Neural cell (in vitro differentiated cells): ENCODE measurements around the gene TP53TG3E. TPM values are rescaled to one million over a fixed set of nuclear protein-coding genes. Genes with fewer than 3 reads are reported as not detected.
"Not testable (repeated sequence)": the region's sequence is repeated elsewhere in the genome, so short reads cannot be mapped to it uniquely, and the experiment has no call there.

ENCODE experiments used
- H2AFZ ChIP-seq: fragments of 200-600, 300-800 bp; sonication (generic), shearing (Covaris generic); 2 replicates; pipeline ENCODE4 v1.6.0; 2014; ENCODE audit warnings: low read depth, mild to moderate bottlenecking, antibody characterized with exemption, low read length, moderate library complexity
- H3F3A ChIP-seq: fragments of 200-600 bp; shearing (Covaris generic); 2 replicates; pipeline ENCODE4 v1.6.1; 2016; ENCODE audit warnings: mild to moderate bottlenecking, moderate library complexity, mixed read lengths, antibody characterized with exemption, low read length; ENCODE audit not compliant: insufficient read depth, poor library complexity, severe bottlenecking
- H3K27ac ChIP-seq: fragments of 200-600, 300-800 bp; sonication (generic), shearing (Covaris generic); 2 replicates; pipeline ENCODE4 v1.5.1; 2014; ENCODE audit warnings: mild to moderate bottlenecking, low read length, moderate library complexity
- H3K27me3 ChIP-seq: fragments of 300-800, 200-600 bp; sonication (generic), shearing (Covaris generic); 2 replicates; pipeline ENCODE4 v1.6.0; 2014; ENCODE audit warnings: mild to moderate bottlenecking, low read depth, low read length, moderate library complexity; ENCODE audit not compliant: insufficient read depth
- H3K36me3 ChIP-seq: fragments of 300-800, 200-600 bp; sonication (generic), shearing (Covaris generic); 2 replicates; pipeline ENCODE4 v1.5.1; 2014; ENCODE audit warnings: mild to moderate bottlenecking, antibody characterized with exemption, low read length, moderate library complexity; ENCODE audit not compliant: insufficient read depth
- H3K4me2 ChIP-seq: fragments of 300-800, 200-600 bp; sonication (generic), shearing (Covaris generic); 2 replicates; pipeline ENCODE4 v1.6.0; 2014; ENCODE audit warnings: mild to moderate bottlenecking, low read length
- H3K4me3 ChIP-seq: fragments of 300-800, 200-600 bp; sonication (generic), shearing (Covaris generic); 2 replicates; pipeline ENCODE4 v1.5.1; 2014; ENCODE audit warnings: mild to moderate bottlenecking, low read length, moderate library complexity
- H3K79me2 ChIP-seq: fragments of 200-600 bp; shearing (Covaris generic); replicated peaks from 2 replicates; pipeline ENCODE4 v1.6.0; 2014; ENCODE audit warnings: mild to moderate bottlenecking, low read length, moderate library complexity; ENCODE audit not compliant: insufficient read depth
- H3K9ac ChIP-seq: fragments of 300-800, 200-600 bp; sonication (generic), shearing (Covaris generic); 2 replicates; pipeline ENCODE4 v1.6.1; 2016; ENCODE audit warnings: mild to moderate bottlenecking, low read length, mixed read lengths
- H3K9me2 ChIP-seq: fragments of 200-600 bp; shearing (Covaris generic); 2 replicates; pipeline ENCODE4 v1.6.1; 2016; ENCODE audit warnings: mild to moderate bottlenecking, low read length, mixed read lengths; ENCODE audit not compliant: insufficient read depth
- H3K9me3 ChIP-seq: fragments of 200-600, 300-800 bp; sonication (generic), shearing (Covaris generic); 2 replicates; pipeline ENCODE4 v1.6.1; 2016; ENCODE audit warnings: mild to moderate bottlenecking, mixed run types, low read length, moderate library complexity, mixed read lengths
- H4K20me1 ChIP-seq: fragments of 200-600 bp; shearing (Covaris generic); 2 replicates; pipeline ENCODE4 v1.6.1; 2016; ENCODE audit warnings: mild to moderate bottlenecking, mixed run types; ENCODE audit not compliant: insufficient read depth
- polyA minus RNA-seq: library from RNA; depleted of rRNA, polyadenylated mRNA; stranded (reverse); fragments of >200 nt; gene quantifications from 2 replicates; pipeline ENCODE4 v1.2.3, GENCODE V29; 2014
- polyA plus RNA-seq: library from polyadenylated mRNA; depleted of rRNA; stranded (reverse); fragments of >200 nt; gene quantifications from 2 replicates; pipeline ENCODE4 v1.2.3, GENCODE V29; 2014
- small RNA-seq, 3 experiments: library from RNA; depleted of rRNA; stranded (forward); fragments of <200 nt; gene quantifications; one replicate each; pipeline ENCODE3, GENCODE V24; 2012

Gene TP53TG3E, protein sequence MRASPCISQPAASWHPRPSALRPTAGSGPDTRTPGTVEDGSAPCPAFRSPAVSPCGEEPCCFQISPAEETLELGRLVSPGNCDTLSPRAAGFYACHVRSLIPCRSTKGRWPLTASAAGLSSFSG
- polyA plus RNA-seq: not detected in 2 replicates
- not detected in 2 replicates for polyA minus RNA-seq

DNA sequence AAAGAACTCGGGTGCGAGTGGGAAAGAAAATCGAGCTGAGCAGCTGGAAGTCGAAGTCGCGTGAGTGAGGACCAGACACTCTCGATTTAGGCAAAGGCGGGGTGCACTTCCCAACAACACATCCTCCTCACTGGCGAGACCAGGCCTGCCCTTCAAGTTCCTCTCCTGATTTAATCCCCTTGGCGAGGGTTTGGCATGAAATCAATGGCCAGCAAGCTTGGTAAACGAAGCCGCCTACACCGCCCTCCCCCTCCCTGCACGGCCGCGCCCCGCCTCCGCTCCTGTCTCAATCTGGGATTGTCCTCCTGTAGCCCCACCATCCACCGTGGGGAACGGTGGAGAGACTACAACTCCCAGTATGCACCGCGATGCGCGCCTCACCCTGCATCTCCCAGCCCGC is at the start of gene TP53TG3E:
Gene TP53TG3E, plus strand, starts transcription at position 301 of the 400 bp plus-strand sequence. Its CDS starts 68 bp downstream, at position 369.
- H3K9me3 ChIP-seq, H3K79me2 ChIP-seq, H3K9ac ChIP-seq, H3K27me3 ChIP-seq, H3K9me2 ChIP-seq, H3K27ac ChIP-seq, H3K36me3 ChIP-seq, H4K20me1 ChIP-seq, H3K4me2 ChIP-seq, H3F3A ChIP-seq, H3K4me3 ChIP-seq, H2AFZ ChIP-seq: not testable (repeated sequence)

DNA sequence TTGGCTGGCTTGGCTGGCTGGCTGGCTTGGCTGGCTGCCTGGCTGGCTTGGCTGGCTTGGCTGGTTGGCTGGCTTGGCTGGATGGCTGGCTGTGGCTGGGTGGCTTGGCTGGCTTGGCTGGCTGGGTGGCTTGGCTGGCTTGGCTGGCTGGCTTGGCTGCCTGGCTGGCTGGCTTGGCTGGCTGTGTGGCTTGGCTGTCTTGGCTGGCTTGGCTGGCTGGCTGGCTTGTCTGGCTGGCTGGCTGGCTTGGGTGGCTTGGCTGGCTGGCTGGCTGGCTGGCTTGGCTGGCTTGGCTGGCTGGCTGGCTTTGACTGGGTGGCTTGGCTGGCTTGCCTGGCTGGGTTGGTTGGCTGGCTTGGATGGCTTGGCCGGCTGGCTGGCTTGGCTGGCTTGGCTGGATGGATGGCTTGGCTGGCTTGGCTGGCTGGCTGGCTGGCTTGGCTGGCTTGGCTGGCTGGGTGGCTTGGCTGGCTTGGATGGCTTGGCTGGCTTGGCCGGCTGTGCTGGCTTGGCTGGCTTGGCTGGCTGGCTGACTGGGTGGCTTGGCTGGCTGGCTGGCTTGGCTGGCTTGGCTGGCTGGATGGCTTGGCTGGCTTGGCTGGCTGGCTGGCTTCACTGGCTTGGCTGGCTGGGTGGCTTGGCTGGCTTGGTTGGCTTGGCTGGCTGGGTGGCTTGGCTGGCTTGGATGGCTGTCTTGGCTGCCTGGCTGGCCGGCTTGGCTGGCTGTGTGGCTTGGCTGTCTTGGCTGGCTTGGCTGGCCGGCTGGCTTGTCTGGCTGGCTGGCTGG is 32.3 kb downstream of the TP53TG3E start:
- not testable (repeated sequence) for H3K9me3 ChIP-seq, H3K9me2 ChIP-seq

DNA sequence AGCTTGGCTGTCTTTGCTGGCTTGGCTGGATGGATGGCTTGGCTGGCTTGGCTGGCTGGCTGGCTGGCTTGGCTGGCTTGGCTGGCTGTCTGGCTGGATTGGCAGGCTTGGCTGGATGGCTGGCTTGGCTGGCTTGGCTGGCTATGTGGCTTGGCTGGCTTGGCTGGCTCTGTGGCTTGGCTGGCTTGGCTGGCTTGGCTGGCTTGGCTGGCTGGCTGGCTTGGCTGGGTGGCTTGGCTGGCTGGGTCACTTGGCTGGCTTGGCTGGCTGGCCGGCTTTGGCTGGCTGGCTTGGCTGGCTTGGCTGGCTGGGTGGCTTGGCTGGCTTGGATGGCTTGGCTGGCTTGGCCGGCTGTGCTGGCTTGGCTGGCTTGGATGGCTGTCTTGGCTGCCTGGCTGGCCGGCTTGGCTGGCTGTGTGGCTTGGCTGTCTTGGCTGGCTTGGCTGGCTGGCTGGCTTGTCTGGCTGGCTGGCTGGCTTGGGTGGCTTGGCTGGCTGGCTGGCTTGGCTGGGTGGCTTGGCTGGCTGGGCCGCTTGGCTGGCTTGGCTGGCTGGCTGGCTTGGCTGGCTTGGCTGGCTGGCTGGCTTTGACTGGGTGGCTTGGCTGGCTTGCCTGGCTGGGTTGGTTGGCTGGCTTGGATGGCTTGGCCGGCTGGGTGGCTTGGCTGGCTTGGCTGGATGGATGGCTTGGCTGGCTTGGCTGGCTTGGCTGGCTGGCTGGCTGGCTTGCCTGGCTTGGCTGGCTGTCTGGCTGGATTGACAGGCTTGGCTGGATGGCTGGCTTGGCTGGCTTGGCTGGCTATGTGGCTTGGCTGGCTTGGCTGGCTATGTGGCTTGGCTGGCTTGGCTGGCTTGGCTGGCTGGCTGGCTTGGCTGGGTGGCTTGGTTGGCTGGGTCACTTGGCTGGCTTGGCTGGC is 33.8 kb downstream of the TP53TG3E start:
- not testable (repeated sequence) for H3K9me3 ChIP-seq, H3K9ac ChIP-seq, H2AFZ ChIP-seq, H3F3A ChIP-seq, H3K27ac ChIP-seq, H3K27me3 ChIP-seq, H3K4me2 ChIP-seq, H3K4me3 ChIP-seq, H4K20me1 ChIP-seq, H3K79me2 ChIP-seq, H3K36me3 ChIP-seq, H3K9me2 ChIP-seq

More for the DNA sequence above, 32.3 kb downstream of the TP53TG3E start:
- H3K27ac ChIP-seq, H4K20me1 ChIP-seq, H3K27me3 ChIP-seq, H3K4me2 ChIP-seq, H3F3A ChIP-seq, H3K4me3 ChIP-seq, H3K79me2 ChIP-seq, H2AFZ ChIP-seq, H3K9ac ChIP-seq, H3K36me3 ChIP-seq: not testable (repeated sequence)

DNA sequence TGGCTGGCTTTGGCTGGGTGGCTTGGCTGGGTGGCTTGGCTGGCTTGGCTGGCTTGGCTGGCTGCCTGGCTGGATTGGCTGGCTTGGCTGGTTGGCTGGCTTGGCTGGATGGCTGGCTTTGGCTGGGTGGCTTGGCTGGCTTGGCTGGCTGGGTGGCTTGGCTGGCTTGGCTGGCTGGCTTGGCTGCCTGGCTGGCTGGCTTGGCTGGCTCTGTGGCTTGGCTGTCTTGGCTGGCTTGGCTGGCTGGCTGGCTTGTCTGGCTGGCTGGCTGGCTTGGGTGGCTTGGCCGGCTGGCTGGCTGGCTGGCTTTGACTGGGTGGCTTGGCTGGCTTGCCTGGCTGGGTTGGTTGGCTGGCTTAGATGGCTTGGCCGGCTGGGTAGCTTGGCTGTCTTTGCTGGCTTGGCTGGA is 34.4 kb downstream of the TP53TG3E start:
- H3K36me3 ChIP-seq, H3K9me2 ChIP-seq, H2AFZ ChIP-seq, H3K27ac ChIP-seq, H3K9ac ChIP-seq, H3K79me2 ChIP-seq, H4K20me1 ChIP-seq, H3K9me3 ChIP-seq, H3K27me3 ChIP-seq, H3K4me2 ChIP-seq, H3K4me3 ChIP-seq, H3F3A ChIP-seq: not testable (repeated sequence)

- not testable (repeated sequence) for H3K4me2 ChIP-seq, H2AFZ ChIP-seq, H3K36me3 ChIP-seq, H3K4me3 ChIP-seq, H3K27me3 ChIP-seq, H4K20me1 ChIP-seq, H3K79me2 ChIP-seq, H3K9me3 ChIP-seq, H3F3A ChIP-seq, H3K27ac ChIP-seq, H3K9ac ChIP-seq, H3K9me2 ChIP-seq
Measured at GRCh38 chr16:33339093-33340061, 35.3 kb downstream of the TP53TG3E start.

Small RNA genes lying within 50 kb of the gene (small RNA-seq; reads per million reads assigned to genes)
- 0 reads per million in 3 experiments for gene AC141257.3

Other genes with a start within 250 kb of the TP53TG3E start
- gene TP53TG3C, start 110.1 kb upstream of the TP53TG3E start, polyA plus RNA-seq: not detected in 2 replicates
- gene TP53TG3B, start 56.5 kb downstream of the TP53TG3E start, polyA plus RNA-seq: not detected in 2 replicates
- gene TP53TG3F, start 155.3 kb downstream of the TP53TG3E start, polyA plus RNA-seq: not detected in 2 replicates